GM12878 (cell line): ENCODE data around the gene HJURP.

ENCODE experiments used
- EP300 ChIP-seq, 2 experiments: fragments of 150-350 bp in 1 of 2; IDR thresholded peaks; 2 replicates each; pipeline ENCODE4 v1.6.1; 2011 to 2012; ENCODE audit warnings: low read depth in 2 of 2, low read length in 2 of 2, borderline replicate concordance in 1 of 2, improper control_type of control experiment in 1 of 2, inconsistent platforms in 1 of 2; ENCODE audit not compliant: control insufficient read depth in 1 of 2
- NFIC ChIP-seq: IDR thresholded peaks from 2 replicates; pipeline ENCODE4 v1.6.1; 2012; ENCODE audit warnings: low read depth, mild to moderate bottlenecking, inconsistent platforms, low read length, moderate library complexity
- NFYB ChIP-seq: IDR thresholded peaks from 2 replicates; pipeline ENCODE4 v1.6.1; 2011; ENCODE audit warnings: low read depth, mild to moderate bottlenecking, low read length, improper control_type of control experiment, moderate library complexity; ENCODE audit not compliant: insufficient read depth
- POLR2A ChIP-seq: IDR thresholded peaks from 2 replicates; pipeline ENCODE4 v1.6.1; 2011; ENCODE audit warnings: low read depth, mild to moderate bottlenecking, low read length
- SRF ChIP-seq, 2 experiments: IDR thresholded peaks; 2 replicates each; pipeline ENCODE4 v1.6.1; 2011; ENCODE audit warnings: low read depth in 2 of 2, low read length in 2 of 2, mild to moderate bottlenecking in 1 of 2, moderate library complexity in 1 of 2
- TAF1 ChIP-seq: IDR thresholded peaks from 2 replicates; pipeline ENCODE4 v1.6.1; 2011; ENCODE audit warnings: mild to moderate bottlenecking, low read depth, low read length, borderline replicate concordance
- TBL1XR1 ChIP-seq: IDR thresholded peaks from 2 replicates; pipeline ENCODE4 v1.6.1; 2012; ENCODE audit warnings: low read depth, low read length, improper control_type of control experiment
- TF ChIP-seq, protein P1 (sequence below), 3 experiments: IDR thresholded peaks in 2 of 3; conservative IDR thresholded peaks in 1 of 3; 2 replicates each; pipeline ENCODE4 v1.5.1; 2011; ENCODE audit warnings: low read depth in 3 of 3, low read length in 3 of 3, mild to moderate bottlenecking in 3 of 3, control low read depth in 2 of 3, moderate library complexity in 2 of 3, inconsistent platforms in 1 of 3, mixed read lengths in 1 of 3; ENCODE audit not compliant: control insufficient read depth in 2 of 3, insufficient read depth in 1 of 3; ENCODE audit errors: extremely low read depth in 1 of 3

- TF ChIP-seq, protein P1, sequence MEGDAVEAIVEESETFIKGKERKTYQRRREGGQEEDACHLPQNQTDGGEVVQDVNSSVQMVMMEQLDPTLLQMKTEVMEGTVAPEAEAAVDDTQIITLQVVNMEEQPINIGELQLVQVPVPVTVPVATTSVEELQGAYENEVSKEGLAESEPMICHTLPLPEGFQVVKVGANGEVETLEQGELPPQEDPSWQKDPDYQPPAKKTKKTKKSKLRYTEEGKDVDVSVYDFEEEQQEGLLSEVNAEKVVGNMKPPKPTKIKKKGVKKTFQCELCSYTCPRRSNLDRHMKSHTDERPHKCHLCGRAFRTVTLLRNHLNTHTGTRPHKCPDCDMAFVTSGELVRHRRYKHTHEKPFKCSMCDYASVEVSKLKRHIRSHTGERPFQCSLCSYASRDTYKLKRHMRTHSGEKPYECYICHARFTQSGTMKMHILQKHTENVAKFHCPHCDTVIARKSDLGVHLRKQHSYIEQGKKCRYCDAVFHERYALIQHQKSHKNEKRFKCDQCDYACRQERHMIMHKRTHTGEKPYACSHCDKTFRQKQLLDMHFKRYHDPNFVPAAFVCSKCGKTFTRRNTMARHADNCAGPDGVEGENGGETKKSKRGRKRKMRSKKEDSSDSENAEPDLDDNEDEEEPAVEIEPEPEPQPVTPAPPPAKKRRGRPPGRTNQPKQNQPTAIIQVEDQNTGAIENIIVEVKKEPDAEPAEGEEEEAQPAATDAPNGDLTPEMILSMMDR (IDR thresholded peaks at IDR 0.05 in 2 of 3, conservative IDR thresholded peaks at IDR 0.05 in 1 of 3; ENCODE audit: control insufficient read depth in 2 of 3, extremely low read depth in 1 of 3, insufficient read depth in 1 of 3, low read depth in 3 of 3, low read length in 3 of 3) = no peak
- TF ChIP-seq TBL1XR1 (no peak), TAF1 (no peak), EP300 (IDR thresholded peaks at IDR 0.05; ENCODE audit: borderline replicate concordance in 1 of 2, control insufficient read depth in 1 of 2, low read depth in 2 of 2, low read length in 2 of 2) (no peak), SRF (IDR thresholded peaks at IDR 0.05; ENCODE audit: low read depth in 2 of 2, low read length in 2 of 2) (no peak), NFYB (no peak), POLR2A (no peak), NFIC (no peak)
These were observed 18.0 kb downstream of the HJURP start for GRCh38 chr2:233836359-233836758.
